ENCODE data around the gene MED7.

DNA sequence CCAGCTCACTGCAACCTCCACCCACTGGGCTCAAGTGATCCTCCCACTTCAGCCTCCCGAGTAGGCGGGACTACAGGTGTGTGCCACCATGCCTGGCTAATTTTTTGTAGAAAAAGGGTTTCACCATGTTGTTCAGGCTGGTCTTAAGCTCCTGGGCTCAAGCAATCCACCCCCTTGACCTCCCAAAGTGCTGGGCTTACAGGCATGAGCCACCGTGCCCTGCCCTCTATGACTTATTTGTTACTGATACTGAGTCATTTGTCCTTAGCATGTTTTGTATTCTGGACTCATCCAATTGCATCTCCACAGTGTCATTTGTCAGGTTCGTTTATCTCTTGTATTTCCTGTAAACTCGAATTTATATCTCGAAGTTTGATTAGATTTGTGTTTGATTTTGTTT lies 35.3 kb upstream of the MED7 start:
- no peak for TF ChIP-seq POLR2A (IDR thresholded peaks at IDR 0.05)
- no peak for TF ChIP-seq CTCF (IDR thresholded peaks at IDR 0.05)
